Hepatocyte (in vitro differentiated cells): ENCODE data around the gene CDH1. TPM values are rescaled to one million over a fixed set of nuclear protein-coding genes. Genes with fewer than 3 reads are reported as not detected.
"Not testable (repeated sequence)": the region's sequence is repeated elsewhere in the genome, so short reads cannot be mapped to it uniquely, and the experiment has no call there.

Experiments
- DNase-seq: peaks from one replicate; pipeline ENCODE4 v3.0.0-alpha.2; 2016; ENCODE audit warnings: low spot score
- H2AFZ ChIP-seq: fragments of 200-600 bp; sonication (generic); 2 replicates; pipeline ENCODE4 v1.6.0; 2016; ENCODE audit warnings: antibody characterized with exemption, mild to moderate bottlenecking
- H3K27ac ChIP-seq: fragments of 200-600 bp; sonication (generic); 2 replicates; pipeline ENCODE4 v1.5.1; 2016; ENCODE audit warnings: mild to moderate bottlenecking
- H3K27me3 ChIP-seq: fragments of 200-600 bp; sonication (generic); 2 replicates; pipeline ENCODE4 v1.6.1; 2016
- H3K36me3 ChIP-seq: fragments of 200-600 bp; sonication (generic); replicated peaks from 2 replicates; pipeline ENCODE4 v1.5.1; 2016; ENCODE audit warnings: low read depth; ENCODE audit not compliant: insufficient read depth
- H3K4me1 ChIP-seq: fragments of 200-600 bp; sonication (generic); 2 replicates; pipeline ENCODE4 v1.5.1; 2016; ENCODE audit warnings: mild to moderate bottlenecking, moderate library complexity; ENCODE audit not compliant: insufficient read depth
- H3K4me2 ChIP-seq: fragments of 200-600 bp; sonication (generic); 2 replicates; pipeline ENCODE4 v1.6.0; 2016
- H3K4me3 ChIP-seq: fragments of 200-600 bp; sonication (generic); 2 replicates; pipeline ENCODE4 v1.5.1; 2016; ENCODE audit warnings: mild to moderate bottlenecking
- H3K79me2 ChIP-seq: fragments of 200-600 bp; sonication (generic); 2 replicates; pipeline ENCODE4 v1.6.0; 2017; ENCODE audit warnings: mild to moderate bottlenecking
- H3K9me2 ChIP-seq: fragments of 200-600 bp; sonication (generic); replicated peaks from 2 replicates; pipeline ENCODE4 v1.6.0; 2017; ENCODE audit warnings: mild to moderate bottlenecking; ENCODE audit not compliant: insufficient read depth
- H3K9me3 ChIP-seq: fragments of 200-600 bp; sonication (generic); 2 replicates; pipeline ENCODE4 v1.5.1; 2016; ENCODE audit warnings: low read depth, mild to moderate bottlenecking
- H4K20me1 ChIP-seq: fragments of 200-600 bp; sonication (generic); 2 replicates; pipeline ENCODE4 v1.6.0; 2016; ENCODE audit warnings: mild to moderate bottlenecking; ENCODE audit not compliant: insufficient read depth, poor library complexity, severe bottlenecking
- CTCF ChIP-seq: fragments of 200-600 bp; sonication (generic); IDR thresholded peaks from 2 replicates; pipeline ENCODE4 v1.5.1; 2016; ENCODE audit warnings: antibody characterized with exemption, mild to moderate bottlenecking; ENCODE audit not compliant: poor library complexity
- EZH2 ChIP-seq: fragments of 200-600 bp; sonication (generic); IDR thresholded peaks from 2 replicates; pipeline ENCODE4 v1.6.1; 2016; ENCODE audit warnings: antibody characterized with exemption, mild to moderate bottlenecking, borderline replicate concordance
- EZH2phosphoT487 ChIP-seq: fragments of 200-600 bp; sonication (generic); IDR thresholded peaks from one replicate; pipeline ENCODE4 v1.6.1; 2018; ENCODE audit warnings: antibody characterized with exemption, mild to moderate bottlenecking, low read depth, moderate library complexity; ENCODE audit not compliant: unreplicated experiment, severe bottlenecking
- WGBS: methylation state at CpG from one replicate; pipeline ENCODE4 v1.1.6; 2016; ENCODE audit warnings: low lambda C conversion rate; ENCODE audit errors: missing lambda C conversion rate; 5-methylcytosine and 5-hydroxymethylcytosine counted together
- polyA plus RNA-seq: library from polyadenylated mRNA; unstranded; fragments of >200 nt; fragmentation: Nextera tagmentation; extraction: Ambion mirVana; gene quantifications from 2 replicates; pipeline ENCODE4 v1.2.1, GENCODE V29; 2016
- total RNA-seq: library from RNA; depleted of rRNA; stranded (reverse); fragments of >200 nt; gene quantifications from 2 replicates; pipeline ENCODE4 v1.2.3, GENCODE V29; 2014

The CDH1 gene
- total and polyA plus RNA-seq, 2 experiments from 2014 or later, result 131 to 190 TPM

GRCh38 chr16:68786685-68787418 is 49.8 kb downstream of the CDH1 start:
- no peaks in the 10 kb centered on the region for H3K27me3 ChIP-seq
- H3K4me3 ChIP-seq, result no peak overlapping the region
- H4K20me1 ChIP-seq, result peaks cover 9% of the 10 kb centered on the region
- no peaks in the 10 kb centered on the region for H3K9me2 ChIP-seq
- peak overlapping the region; percentile 68 for H3K27ac ChIP-seq
- 67% methylated on average over 7 of the region's 7 CpGs for WGBS
- no peaks in the 10 kb centered on the region for H3K36me3 ChIP-seq
- H3K4me2 ChIP-seq, result no peak overlapping the region
- peak; percentile 57 for DNase-seq
- TF ChIP-seq CTCF (no peak), EZH2 (no peak), EZH2phosphoT487 (no peak)
- peaks cover 72% of the 10 kb centered on the region for H3K79me2 ChIP-seq
- H3K9me3 ChIP-seq, result no peaks in the 10 kb centered on the region
- H2AFZ ChIP-seq, result no peak overlapping the region
- H3K4me1 ChIP-seq, result peaks cover 29% of the 10 kb centered on the region

GRCh38 chr16:68787419-68787807 is 50.3 kb downstream of the CDH1 start:
- Histone ChIP-seq H3K79me2 (peaks cover 71% of the 10 kb centered on the region), H3K4me1 (peaks cover 34% of the 10 kb centered on the region), H3K27ac (peak overlapping the region; percentile 68)
- not testable (repeated sequence) for DNase-seq, H2AFZ ChIP-seq, H3K9me3 ChIP-seq, H3K36me3 ChIP-seq, H3K4me2 ChIP-seq, H3K27me3 ChIP-seq, H3K4me3 ChIP-seq, H3K9me2 ChIP-seq, H4K20me1 ChIP-seq
- 83% methylated on average over 1 of the region's 1 CpG for WGBS

- WGBS, result 36% methylated on average over 9 of the region's 9 CpGs
- peak; percentile 57 for DNase-seq
- H3K4me3 ChIP-seq, result no peak overlapping the region
- H3K9me2 ChIP-seq, result no peaks in the 10 kb centered on the region
- H2AFZ ChIP-seq, result no peak overlapping the region
- H3K79me2 ChIP-seq, result peaks cover 61% of the 10 kb centered on the region
- TF ChIP-seq CTCF (no peak), EZH2 (no peak), EZH2phosphoT487 (no peak)
- peaks cover 44% of the 10 kb centered on the region for H3K4me1 ChIP-seq
- H3K27ac ChIP-seq, result peak overlapping the region; percentile 93
- H3K9me3 ChIP-seq, result no peaks in the 10 kb centered on the region
- H3K27me3 ChIP-seq, result no peaks in the 10 kb centered on the region
- no peaks in the 10 kb centered on the region for H3K36me3 ChIP-seq
- H3K4me2 ChIP-seq, result peak overlapping the region; percentile 53
- no peaks in the 10 kb centered on the region for H4K20me1 ChIP-seq
These were observed 53.2 kb downstream of the CDH1 start for GRCh38 chr16:68790130-68790761.

GRCh38 chr16:68790944-68791343 is 53.9 kb downstream of the CDH1 start:
- Histone ChIP-seq H3K27me3 (no peaks in the 10 kb centered on the region), H4K20me1 (no peaks in the 10 kb centered on the region), H3K9me2 (no peaks in the 10 kb centered on the region), H3K4me2 (peak overlapping the region; percentile 53), H3K9me3 (no peaks in the 10 kb centered on the region), H3K36me3 (no peaks in the 10 kb centered on the region), H3K4me3 (no peak overlapping the region), H3K4me1 (peaks cover 44% of the 10 kb centered on the region), H2AFZ (no peak overlapping the region), H3K27ac (peak overlapping the region; percentile 93), H3K79me2 (peaks cover 61% of the 10 kb centered on the region)
- 83% methylated on average over 4 of the region's 4 CpGs for WGBS
- TF ChIP-seq EZH2phosphoT487 (no peak), EZH2 (no peak), CTCF (no peak)
- no peak for DNase-seq
